Epithelial cell of esophagus (primary cell): ENCODE measurements around the gene HPS5.
"Not testable (repeated sequence)": the region's sequence is repeated elsewhere in the genome, so short reads cannot be mapped to it uniquely, and the experiment has no call there.

Experiments
- DNase-seq: peaks from one replicate; pipeline ENCODE4 v3.0.0; 2010; ENCODE audit warnings: low read depth
- H3K4me3 ChIP-seq: 2 replicates; pipeline ENCODE4 v1.5.1; 2011; ENCODE audit warnings: mild to moderate bottlenecking, low read length, control low read depth
- CTCF ChIP-seq: IDR thresholded peaks from 2 replicates; pipeline ENCODE4 v1.5.1; 2011; ENCODE audit warnings: low read depth, mild to moderate bottlenecking, low read length, control low read depth, inconsistent platforms; ENCODE audit not compliant: insufficient read depth; ENCODE audit errors: missing control alignments

Gene HPS5

GRCh38 chr11:18264677-18265555, 57.0 kb downstream of the HPS5 start:
- TF ChIP-seq CTCF = no peak
- no peak for DNase-seq
- H3K4me3 ChIP-seq = no peak overlapping the region

GRCh38 chr11:18264035-18264434, 57.9 kb downstream of the HPS5 start:
- H3K4me3 ChIP-seq = no peak overlapping the region
- no peak for DNase-seq
- no peak for TF ChIP-seq CTCF

- not testable (repeated sequence) for H3K4me3 ChIP-seq, DNase-seq
Measured at GRCh38 chr11:18262681-18263350, 59.1 kb downstream of the HPS5 start.

- DNase-seq = no peak
- no peak overlapping the region for H3K4me3 ChIP-seq
- no peak for TF ChIP-seq CTCF
Measured at GRCh38 chr11:18261721-18262120, 60.2 kb downstream of the HPS5 start.

GRCh38 chr11:18259259-18259658, 62.7 kb downstream of the HPS5 start:
- no peak for DNase-seq
- H3K4me3 ChIP-seq = no peak overlapping the region
- no peak for TF ChIP-seq CTCF

- no peak for TF ChIP-seq CTCF
- no peak for DNase-seq
- no peak overlapping the region for H3K4me3 ChIP-seq
Measured at GRCh38 chr11:18254781-18255361, 67.1 kb downstream of the HPS5 start.

GRCh38 chr11:18253778-18254338, 68.1 kb downstream of the HPS5 start:
- TF ChIP-seq CTCF = no peak
- no peak overlapping the region for H3K4me3 ChIP-seq
- DNase-seq = no peak
